Muscle of leg (tissue), 16 donors: ENCODE data around the gene FOSL2. TPM values are rescaled to one million over a fixed set of nuclear protein-coding genes. Genes with fewer than 3 reads are reported as not detected.

ENCODE experiments used
- DNase-seq: peaks from one replicate; pipeline ENCODE4 v3.0.0; 2013
- H3K27ac ChIP-seq: one replicate; pipeline ENCODE4 v1.5.1; 2013; ENCODE audit warnings: mild to moderate bottlenecking, low read length, control low read depth
- H3K27me3 ChIP-seq: one replicate; pipeline ENCODE4 v1.6.1; 2013; ENCODE audit warnings: low read length; ENCODE audit not compliant: control insufficient read depth, insufficient read depth
- H3K36me3 ChIP-seq: one replicate; pipeline ENCODE4 v1.6.1; 2013; ENCODE audit warnings: low read length; ENCODE audit not compliant: control insufficient read depth, insufficient read depth
- H3K4me1 ChIP-seq: one replicate; pipeline ENCODE4 v1.6.1; 2013; ENCODE audit warnings: low read length; ENCODE audit not compliant: control insufficient read depth, insufficient read depth
- H3K4me3 ChIP-seq: one replicate; pipeline ENCODE4 v1.5.1; 2013; ENCODE audit warnings: low read length, control low read depth
- H3K9me3 ChIP-seq: replicated peaks from 2 replicates; pipeline ENCODE4 v1.6.1; 2013; ENCODE audit warnings: low read depth, low read length; ENCODE audit not compliant: control insufficient read depth
- WGBS: methylation state at CpG from one replicate; pipeline ENCODE4 v1.1.5; 2013; ENCODE audit warnings: missing lambda C conversion rate; ENCODE audit not compliant: insufficient coverage; 5-methylcytosine and 5-hydroxymethylcytosine counted together
- long read RNA-seq, 11 donors: transcript quantifications; one replicate each; lab custom pipeline, GENCODE V29; 2026
- polyA plus RNA-seq, 8 donors: library from polyadenylated mRNA; unstranded; fragments of 120-200 nt; gene quantifications; one replicate each; pipeline versions ENCODE4 v1.2.1 to v1.2.3, GENCODE V29; 2013; ENCODE audit warnings: inconsistent platforms in 1 of 8, low replicate concordance in 1 of 8; ENCODE audit not compliant: insufficient read length in 8 of 8, insufficient read depth in 1 of 8
- total RNA-seq: library from RNA; stranded (reverse); fragments of 120-200 nt; gene quantifications from one replicate; pipeline ENCODE4 v1.2.4, GENCODE V29; 2013

Gene FOSL2
- total RNA-seq, result 11.0 TPM
- 10 to 100 TPM; 11.4 to 25.6 (median 15.0) TPM for polyA plus RNA-seq
- long read RNA-seq, donor 1, full-length matches to known transcripts, result 1 of 1 reads
- long read RNA-seq, donor 1, partial matches to known transcripts, result 0 of 1 reads
- long read RNA-seq, donor 1, other reads (novel, unspliced or antisense), result 0 of 1 reads
- long read RNA-seq, donor 2, result 0 reads
- long read RNA-seq, donor 3, full-length matches to known transcripts, result 7 of 7 reads
- long read RNA-seq, donor 3, partial matches to known transcripts, result 0 of 7 reads
- long read RNA-seq, donor 3, other reads (novel, unspliced or antisense), result 0 of 7 reads
- long read RNA-seq, donor 4, full-length matches to known transcripts, result 3 of 3 reads
- long read RNA-seq, donor 4, partial matches to known transcripts, result 0 of 3 reads
- long read RNA-seq, donor 4, other reads (novel, unspliced or antisense), result 0 of 3 reads
- long read RNA-seq, donor 5, full-length matches to known transcripts, result 11 of 11 reads
- long read RNA-seq, donor 5, partial matches to known transcripts, result 0 of 11 reads
- long read RNA-seq, donor 5, other reads (novel, unspliced or antisense), result 0 of 11 reads
- long read RNA-seq, donor 6, full-length matches to known transcripts, result 4 of 4 reads
- long read RNA-seq, donor 6, partial matches to known transcripts, result 0 of 4 reads
- long read RNA-seq, donor 6, other reads (novel, unspliced or antisense), result 0 of 4 reads
- long read RNA-seq, donor 7, full-length matches to known transcripts, result 1 of 1 reads
- long read RNA-seq, donor 7, partial matches to known transcripts, result 0 of 1 reads
- long read RNA-seq, donor 7, other reads (novel, unspliced or antisense), result 0 of 1 reads
- long read RNA-seq, donor 8, full-length matches to known transcripts, result 2 of 2 reads
- long read RNA-seq, donor 8, partial matches to known transcripts, result 0 of 2 reads
- long read RNA-seq, donor 8, other reads (novel, unspliced or antisense), result 0 of 2 reads
- long read RNA-seq, donor 9, full-length matches to known transcripts, result 2 of 2 reads
- long read RNA-seq, donor 9, partial matches to known transcripts, result 0 of 2 reads
- long read RNA-seq, donor 9, other reads (novel, unspliced or antisense), result 0 of 2 reads
- long read RNA-seq, donor 10, full-length matches to known transcripts, result 3 of 3 reads
- long read RNA-seq, donor 10, partial matches to known transcripts, result 0 of 3 reads
- long read RNA-seq, donor 10, other reads (novel, unspliced or antisense), result 0 of 3 reads
- long read RNA-seq, donor 11, full-length matches to known transcripts, result 3 of 9 reads
- long read RNA-seq, donor 11, partial matches to known transcripts, result 6 of 9 reads
- long read RNA-seq, donor 11, other reads (novel, unspliced or antisense), result 0 of 9 reads

- peaks cover 46% of the 10 kb centered on the region for H3K4me1 ChIP-seq
- peak; percentile 100 for DNase-seq
- no peaks in the 10 kb centered on the region for H3K36me3 ChIP-seq
- no peaks in the 10 kb centered on the region for H3K9me3 ChIP-seq
- H3K27ac ChIP-seq, result peak within 1 kb of the TSS; percentile 99
- WGBS, result 0% methylated on average over 68 of the region's 93 CpGs
- no peaks in the 10 kb centered on the region for H3K27me3 ChIP-seq
- H3K4me3 ChIP-seq, result peak within 1 kb of the TSS; percentile 88
Observed at GRCh38 chr2:28392297-28393113, at the start of gene FOSL2. Gene FOSL2 (plus strand): TSS chr2:28392858. CDS start chr2:28393721, 863 bp downstream.

DNA sequence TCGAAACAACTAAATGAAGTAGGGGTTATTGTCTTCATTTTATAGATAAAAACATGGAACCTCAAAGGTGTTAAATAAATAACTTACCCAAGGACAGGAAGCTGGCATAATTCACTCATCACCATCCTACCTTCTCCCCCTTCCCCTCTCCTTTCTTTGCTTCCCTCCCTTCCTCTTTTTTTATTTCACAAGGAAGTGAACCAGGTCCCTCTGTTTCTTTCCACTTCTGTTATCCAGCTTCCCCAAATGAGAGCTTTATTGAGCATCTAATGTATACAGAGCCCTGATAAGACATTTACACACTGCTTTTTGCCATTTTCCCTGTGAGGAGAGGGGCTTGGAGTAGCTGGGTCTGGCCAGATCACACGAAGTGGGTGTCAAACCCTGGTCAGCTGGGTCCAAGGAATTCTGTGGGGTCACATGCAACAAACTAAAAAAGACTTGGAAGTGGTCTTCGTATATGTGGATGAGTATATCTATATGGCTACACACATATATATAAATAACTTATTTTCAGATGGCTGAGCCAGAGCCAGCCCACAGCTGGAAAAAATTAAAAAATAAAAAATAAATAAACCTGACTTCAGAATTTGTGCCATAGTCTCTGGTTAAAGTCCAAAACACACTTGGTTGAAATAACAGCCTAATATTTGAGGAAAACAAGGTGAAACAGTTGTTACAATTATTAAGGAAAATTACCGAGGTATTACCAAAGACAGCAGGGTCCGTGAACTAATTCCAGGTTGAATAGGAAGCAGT lies 49.3 kb upstream of the FOSL2 start:
- H3K9me3 ChIP-seq, result no peaks in the 10 kb centered on the region
- no peak overlapping the region for H3K4me3 ChIP-seq
- no CpG with 5 or more reads among the region's 5 CpGs for WGBS
- H3K4me1 ChIP-seq, result peaks cover 88% of the 10 kb centered on the region
- DNase-seq, result no peak
- peak overlapping the region; percentile 74 for H3K27ac ChIP-seq
- peaks cover 8% of the 10 kb centered on the region for H3K36me3 ChIP-seq
- H3K27me3 ChIP-seq, result no peaks in the 10 kb centered on the region

DNA sequence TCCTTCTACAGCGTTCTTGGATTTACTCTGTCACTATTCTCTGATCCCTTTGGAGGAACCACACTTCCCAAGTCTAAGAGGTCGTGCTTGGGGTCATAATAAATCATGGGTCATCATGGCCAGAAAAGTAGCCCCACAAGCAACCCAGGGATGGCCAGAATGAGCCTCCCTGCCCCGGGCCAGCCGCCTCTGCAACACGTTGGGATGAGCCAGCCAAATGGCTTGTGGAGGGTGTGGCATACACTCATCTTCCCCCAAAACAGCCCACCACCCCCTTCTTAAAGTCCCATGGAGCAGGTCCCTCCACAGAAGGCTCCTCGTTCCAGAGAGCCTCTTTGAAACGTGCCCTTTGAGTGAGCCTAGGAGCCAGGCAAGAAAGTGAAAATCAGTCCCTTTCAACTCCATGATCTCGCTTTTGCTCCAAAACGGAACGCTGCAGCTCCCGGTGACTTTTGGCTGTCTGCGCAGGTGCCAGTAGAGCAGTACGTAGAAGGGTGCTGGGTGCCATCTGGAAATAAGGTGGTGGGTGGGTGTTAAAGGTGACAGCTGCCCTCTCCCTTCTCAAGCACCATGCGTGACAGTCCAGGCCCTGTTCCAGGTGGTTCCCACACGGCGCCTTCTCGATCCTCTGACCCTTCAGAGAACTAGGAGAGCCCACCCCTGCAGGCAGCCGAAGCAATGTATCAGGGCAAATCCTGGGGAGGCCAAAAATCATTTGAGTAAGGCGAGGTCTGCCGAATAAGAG lies 48.5 kb upstream of the FOSL2 start:
- no peak for DNase-seq
- Histone ChIP-seq H3K9me3 (no peaks in the 10 kb centered on the region), H3K4me3 (no peak overlapping the region), H3K27me3 (no peaks in the 10 kb centered on the region), H3K4me1 (peaks cover 81% of the 10 kb centered on the region), H3K27ac (peak overlapping the region; percentile 75), H3K36me3 (peaks cover 8% of the 10 kb centered on the region)
- WGBS, result 66% methylated on average over 11 of the region's 20 CpGs

DNA sequence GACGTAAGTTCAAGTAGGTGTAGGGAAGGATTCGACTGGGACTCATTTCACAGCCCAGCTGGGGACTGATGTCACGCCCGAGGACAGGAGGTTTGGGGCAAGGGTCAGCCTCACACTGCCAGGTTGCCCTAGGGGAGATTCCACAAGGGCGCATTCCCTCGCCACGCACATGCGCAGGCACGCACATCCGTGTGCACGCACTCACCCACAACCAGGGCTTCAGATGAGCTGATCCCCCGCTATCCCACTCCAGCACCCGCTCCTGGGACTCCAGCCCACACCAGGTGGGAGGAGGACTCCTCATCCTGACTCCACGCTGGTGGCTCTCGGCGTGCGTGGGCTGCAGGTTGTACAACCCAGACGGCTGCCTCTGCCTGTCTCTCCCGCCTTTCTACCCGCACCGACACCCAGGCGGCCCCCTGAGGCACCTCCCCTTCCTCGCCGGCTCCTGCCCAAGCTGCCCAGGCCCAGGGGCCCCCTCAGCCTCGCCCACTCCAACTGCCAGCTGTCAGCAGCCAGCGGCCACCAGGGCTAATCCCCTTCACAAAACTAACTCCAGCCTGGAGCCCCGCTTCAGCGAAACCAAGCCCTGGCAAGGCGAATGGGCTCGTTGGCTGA lies 47.8 kb upstream of the FOSL2 start:
- DNase-seq, result no peak
- Histone ChIP-seq H3K27ac (peak overlapping the region; percentile 75), H3K4me3 (no peak overlapping the region), H3K4me1 (peaks cover 81% of the 10 kb centered on the region), H3K9me3 (no peaks in the 10 kb centered on the region), H3K36me3 (peaks cover 3% of the 10 kb centered on the region), H3K27me3 (no peaks in the 10 kb centered on the region)
- WGBS, result 76% methylated on average over 29 of the region's 30 CpGs

DNA sequence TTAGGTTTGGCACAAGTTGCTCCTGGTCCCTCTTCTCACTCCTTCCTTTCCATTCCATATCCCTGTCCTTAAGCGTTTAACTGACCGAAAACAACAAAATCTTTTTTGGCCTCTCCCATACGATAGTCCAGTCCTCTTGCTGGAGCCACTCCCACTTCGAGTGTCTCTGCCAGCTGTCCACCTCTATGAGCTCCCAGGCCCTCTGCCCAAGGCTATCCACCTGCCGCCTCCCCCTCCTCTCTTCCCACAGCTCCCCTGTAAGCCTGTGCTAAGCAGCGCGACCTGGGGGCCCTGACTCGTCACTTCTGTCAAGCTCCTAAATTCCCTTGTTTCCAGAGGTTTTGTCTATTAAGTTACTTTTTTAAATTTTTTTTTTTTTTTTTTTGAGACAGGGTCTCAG lies 47.0 kb upstream of the FOSL2 start:
- Histone ChIP-seq H3K27ac (peak overlapping the region; percentile 75), H3K4me3 (no peak overlapping the region), H3K36me3 (no peaks in the 10 kb centered on the region), H3K4me1 (peaks cover 76% of the 10 kb centered on the region), H3K27me3 (no peaks in the 10 kb centered on the region), H3K9me3 (no peaks in the 10 kb centered on the region)
- WGBS, result 46% methylated on average over 5 of the region's 8 CpGs
- peak; percentile 70 for DNase-seq

DNA sequence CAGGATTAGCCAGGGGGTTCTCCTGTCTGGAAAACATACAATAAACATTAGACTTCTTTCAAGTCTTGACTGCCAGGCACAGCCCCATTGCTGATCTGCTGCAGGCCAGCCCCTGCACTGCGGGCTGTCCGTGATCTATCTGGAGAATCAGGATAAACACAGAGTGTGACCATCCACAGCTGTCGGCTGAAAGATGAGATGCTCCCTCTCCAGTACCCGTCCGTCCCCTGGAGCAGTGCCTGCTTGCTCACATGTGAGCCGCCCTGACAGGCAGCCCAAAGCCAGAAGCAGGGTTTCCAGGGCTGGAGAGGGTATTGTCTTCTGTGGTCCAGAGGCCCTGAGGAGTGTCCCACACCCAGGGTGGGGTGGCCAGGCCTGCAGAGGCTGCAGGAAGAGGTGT lies 46.1 kb upstream of the FOSL2 start:
- no peaks in the 10 kb centered on the region for H3K27me3 ChIP-seq
- no peaks in the 10 kb centered on the region for H3K9me3 ChIP-seq
- peaks cover 70% of the 10 kb centered on the region for H3K4me1 ChIP-seq
- H3K27ac ChIP-seq, result peak overlapping the region; percentile 89
- H3K36me3 ChIP-seq, result no peaks in the 10 kb centered on the region
- H3K4me3 ChIP-seq, result no peak overlapping the region
- WGBS, result 69% methylated on average over 2 of the region's 6 CpGs
- peak; percentile 92 for DNase-seq

GRCh38 chr2:28347193-28347592 lies 45.5 kb upstream of the FOSL2 start:
- Histone ChIP-seq H3K27me3 (no peaks in the 10 kb centered on the region), H3K4me1 (peaks cover 71% of the 10 kb centered on the region), H3K36me3 (no peaks in the 10 kb centered on the region), H3K9me3 (no peaks in the 10 kb centered on the region), H3K4me3 (no peak overlapping the region), H3K27ac (peak overlapping the region; percentile 89)
- WGBS, result 81% methylated on average over 5 of the region's 6 CpGs
- DNase-seq, result no peak

DNA sequence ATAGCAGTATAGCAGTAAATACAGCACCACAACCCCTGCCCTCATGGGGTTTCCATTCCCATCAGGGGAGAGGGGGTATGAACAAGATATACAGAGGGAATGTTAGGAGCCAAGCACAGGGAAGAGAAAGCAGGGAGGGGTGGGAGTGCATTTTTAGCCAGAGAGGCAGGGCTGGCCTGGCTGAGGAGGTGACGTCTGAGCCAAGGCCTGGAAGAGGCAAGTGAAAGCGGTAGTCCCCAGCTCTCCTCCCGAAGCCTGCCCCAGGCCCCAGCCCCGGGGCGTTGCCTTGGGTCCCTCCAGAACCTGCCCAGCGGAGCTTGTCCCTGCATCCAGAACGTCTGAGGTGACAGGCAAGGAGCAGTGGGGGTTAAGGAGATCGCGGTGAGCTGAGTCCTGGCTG lies 45.1 kb upstream of the FOSL2 start:
- H3K4me1 ChIP-seq, result peaks cover 71% of the 10 kb centered on the region
- H3K9me3 ChIP-seq, result no peaks in the 10 kb centered on the region
- peak overlapping the region; percentile 89 for H3K27ac ChIP-seq
- DNase-seq, result no peak
- no peaks in the 10 kb centered on the region for H3K27me3 ChIP-seq
- WGBS, result 82% methylated on average over 2 of the region's 9 CpGs
- H3K4me3 ChIP-seq, result no peak overlapping the region
- H3K36me3 ChIP-seq, result no peaks in the 10 kb centered on the region
